MM.1S (cell line): ENCODE measurements around the gene UBE2Q1.

Source experiments
- EZH2 ChIP-seq: fragments of 300-600 bp; sonication (generic); optimal IDR thresholded peaks from 2 replicates; pipeline ENCODE3; 2017; ENCODE audit warnings: low read depth, mild to moderate bottlenecking, antibody characterized with exemption, low read length, mixed read lengths
- TF ChIP-seq, protein P1 (sequence below): fragments of 300-600 bp; sonication (generic); IDR thresholded peaks from 2 replicates; pipeline ENCODE4 v1.5.1; 2016; ENCODE audit warnings: antibody characterized with exemption, low read length, mixed read lengths

GRCh38 chr1:154567386-154568156 lies 9.1 kb upstream of the UBE2Q1 start, which contains the start of gene CHRNB2:
- TF ChIP-seq, protein P1, sequence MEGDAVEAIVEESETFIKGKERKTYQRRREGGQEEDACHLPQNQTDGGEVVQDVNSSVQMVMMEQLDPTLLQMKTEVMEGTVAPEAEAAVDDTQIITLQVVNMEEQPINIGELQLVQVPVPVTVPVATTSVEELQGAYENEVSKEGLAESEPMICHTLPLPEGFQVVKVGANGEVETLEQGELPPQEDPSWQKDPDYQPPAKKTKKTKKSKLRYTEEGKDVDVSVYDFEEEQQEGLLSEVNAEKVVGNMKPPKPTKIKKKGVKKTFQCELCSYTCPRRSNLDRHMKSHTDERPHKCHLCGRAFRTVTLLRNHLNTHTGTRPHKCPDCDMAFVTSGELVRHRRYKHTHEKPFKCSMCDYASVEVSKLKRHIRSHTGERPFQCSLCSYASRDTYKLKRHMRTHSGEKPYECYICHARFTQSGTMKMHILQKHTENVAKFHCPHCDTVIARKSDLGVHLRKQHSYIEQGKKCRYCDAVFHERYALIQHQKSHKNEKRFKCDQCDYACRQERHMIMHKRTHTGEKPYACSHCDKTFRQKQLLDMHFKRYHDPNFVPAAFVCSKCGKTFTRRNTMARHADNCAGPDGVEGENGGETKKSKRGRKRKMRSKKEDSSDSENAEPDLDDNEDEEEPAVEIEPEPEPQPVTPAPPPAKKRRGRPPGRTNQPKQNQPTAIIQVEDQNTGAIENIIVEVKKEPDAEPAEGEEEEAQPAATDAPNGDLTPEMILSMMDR: no peak
- TF ChIP-seq EZH2: no peak
